Activated CD4-positive, alpha-beta T cell treated with anti-CD3 and anti-CD28 coated beads for 1 hour (primary cell): ENCODE measurements around the gene FLVCR2.

Experiments used
- DNase-seq: peaks from one replicate; pipeline ENCODE4 v3.0.0-alpha.2; 2020

FLVCR2 gene

GRCh38 chr14:75578102-75578785 is at the start of gene FLVCR2:
TSS of gene FLVCR2 (plus strand) at chr14:75578620. CDS start at chr14:75578973, 353 bp downstream.
- DNase-seq = peak; percentile 47

- no peak for DNase-seq
Observed at GRCh38 chr14:75531256-75531655, 47.2 kb upstream of the FLVCR2 start.

GRCh38 chr14:75531660-75532317 is 46.6 kb upstream of the FLVCR2 start:
- DNase-seq = no peak

GRCh38 chr14:75533791-75534555 is 44.4 kb upstream of the FLVCR2 start:
- no peak for DNase-seq

- no peak for DNase-seq
Observed at GRCh38 chr14:75535164-75535898, 43.1 kb upstream of the FLVCR2 start.

- DNase-seq = no peak
Observed at GRCh38 chr14:75537071-75537470, 41.3 kb upstream of the FLVCR2 start.

- DNase-seq = no peak
Observed at GRCh38 chr14:75539162-75539560, 39.3 kb upstream of the FLVCR2 start.

GRCh38 chr14:75539561-75540478 is 38.6 kb upstream of the FLVCR2 start:
- DNase-seq = no peak

- no peak for DNase-seq
Observed at GRCh38 chr14:75540479-75540851, 38.0 kb upstream of the FLVCR2 start.

- DNase-seq = peak; percentile 68
Observed at GRCh38 chr14:75542588-75543091, 35.8 kb upstream of the FLVCR2 start.

- no peak for DNase-seq
Observed at GRCh38 chr14:75543253-75543652, 35.2 kb upstream of the FLVCR2 start.

GRCh38 chr14:75543786-75544185 is 34.6 kb upstream of the FLVCR2 start:
- DNase-seq = no peak

- no peak for DNase-seq
Observed at GRCh38 chr14:75545907-75546306, 32.5 kb upstream of the FLVCR2 start.

- DNase-seq = no peak
Observed at GRCh38 chr14:75547552-75548250, 30.7 kb upstream of the FLVCR2 start.

- no peak for DNase-seq
Observed at GRCh38 chr14:75548544-75548943, 29.9 kb upstream of the FLVCR2 start.

GRCh38 chr14:75549169-75549568 is 29.3 kb upstream of the FLVCR2 start:
- DNase-seq = no peak

GRCh38 chr14:75551021-75551420 is 27.4 kb upstream of the FLVCR2 start:
- no peak for DNase-seq

GRCh38 chr14:75553157-75553556 is 25.3 kb upstream of the FLVCR2 start:
- DNase-seq = no peak

GRCh38 chr14:75553761-75554364 is 24.6 kb upstream of the FLVCR2 start:
- DNase-seq = no peak

- no peak for DNase-seq
Observed at GRCh38 chr14:75554482-75554881, 23.9 kb upstream of the FLVCR2 start.

GRCh38 chr14:75558440-75558839 is 20.0 kb upstream of the FLVCR2 start:
- DNase-seq = no peak
